HG03159 (cell line): ENCODE data around the gene FAF1.
A peak's percentile ranks its signal among the peaks of the same experiment; 100 is the strongest.
"Not testable (repeated sequence)": the region's sequence is repeated elsewhere in the genome, so short reads cannot be mapped to it uniquely, and the experiment has no call there.

Source experiments
- ATAC-seq: cut with Tn5 transposase; IDR thresholded peaks from one replicate; pipeline ENCODE4 v1.9.1; 2021; ENCODE audit warnings: mild to moderate bottlenecking, moderate library complexity; ENCODE audit not compliant: unreplicated experiment

Gene FAF1

DNA sequence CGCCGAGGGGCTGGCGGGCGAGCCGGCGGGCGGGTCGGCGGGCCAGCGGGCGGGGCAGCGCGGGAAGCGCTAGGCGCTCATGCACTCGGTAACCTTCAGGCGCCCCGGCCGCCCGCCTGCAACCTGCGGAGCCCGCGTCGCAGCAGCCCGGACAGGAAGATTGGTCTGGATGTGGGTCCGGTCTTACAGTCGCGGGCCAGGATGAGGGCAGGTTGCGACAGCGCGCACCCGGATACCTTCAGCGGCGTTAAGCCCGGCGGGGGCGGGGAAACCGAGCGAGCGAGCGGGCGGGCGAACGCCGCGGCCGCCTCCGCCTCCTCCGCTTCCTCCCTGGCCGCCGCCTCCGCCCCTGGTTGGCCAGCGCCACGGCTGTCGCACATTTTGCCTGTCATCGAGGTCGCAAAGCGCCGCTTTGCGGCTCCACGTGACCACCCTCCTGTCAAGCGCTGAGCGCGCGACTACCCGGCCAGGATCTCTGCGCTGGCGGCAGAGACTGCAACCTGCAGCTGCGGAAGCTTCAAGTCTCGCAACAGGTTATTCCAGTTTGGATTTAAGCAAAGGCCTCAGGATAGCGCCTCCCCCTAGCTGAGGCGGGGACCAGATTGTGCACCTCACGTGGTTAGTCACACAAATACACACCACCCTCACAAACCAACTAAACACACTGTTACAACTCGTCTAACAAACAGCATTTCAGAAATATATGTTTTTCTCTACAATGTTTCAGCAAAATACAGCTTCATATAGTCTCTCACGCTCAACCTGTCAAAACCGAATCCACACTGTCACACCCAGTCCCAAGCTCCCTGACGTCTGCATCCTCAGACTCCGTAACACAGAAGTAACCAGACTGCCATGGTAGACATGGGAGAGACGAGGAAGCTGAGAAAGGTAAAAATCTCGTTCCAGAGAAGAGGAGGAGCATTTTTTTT, at the start of gene FAF1:
TSS of gene FAF1 (minus strand) at position 355 of the 932 bp plus-strand sequence. CDS start 456 bp downstream, outside the sequence.
- peak; percentile 89 for ATAC-seq

DNA sequence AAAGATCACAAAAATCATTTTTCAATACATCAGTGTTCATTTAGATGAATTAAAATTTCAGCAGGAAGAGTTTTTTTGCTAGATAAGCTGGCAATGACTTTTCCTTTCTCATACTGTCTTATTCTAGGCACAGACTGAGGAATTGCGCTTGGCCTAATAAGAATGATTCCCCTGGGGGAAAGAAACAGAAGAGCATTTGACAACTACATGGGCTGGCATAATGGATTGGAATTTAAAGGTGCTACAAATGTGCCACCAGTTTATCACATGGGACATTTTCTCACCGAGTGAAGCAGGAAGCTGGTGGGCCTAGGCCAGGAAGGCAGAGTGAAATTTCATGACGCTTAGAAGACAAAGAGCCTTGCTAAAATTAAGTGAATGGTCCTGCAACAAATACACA, 49.3 kb upstream of the FAF1 start:
- no peak for ATAC-seq

DNA sequence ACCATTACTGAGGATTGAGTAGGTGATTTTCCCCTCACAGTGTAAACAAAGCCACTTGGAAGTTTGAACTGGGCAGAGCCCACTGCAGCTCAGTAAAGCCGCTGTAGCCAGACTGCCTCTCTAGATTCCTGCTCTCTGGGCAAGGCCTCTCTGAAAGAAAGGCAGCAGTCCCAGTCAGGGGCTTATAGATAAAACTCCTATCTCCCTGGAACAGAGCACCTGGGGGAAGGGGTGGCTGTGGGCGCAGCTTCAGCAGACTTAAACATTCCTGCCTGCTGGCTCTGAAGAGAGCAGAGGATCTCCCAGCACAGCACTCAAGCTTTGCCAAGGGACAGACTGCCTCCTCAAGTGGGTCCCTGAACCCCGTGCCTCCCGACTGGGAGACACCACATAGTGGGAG, 45.5 kb upstream of the FAF1 start:
- not testable (repeated sequence) for ATAC-seq

DNA sequence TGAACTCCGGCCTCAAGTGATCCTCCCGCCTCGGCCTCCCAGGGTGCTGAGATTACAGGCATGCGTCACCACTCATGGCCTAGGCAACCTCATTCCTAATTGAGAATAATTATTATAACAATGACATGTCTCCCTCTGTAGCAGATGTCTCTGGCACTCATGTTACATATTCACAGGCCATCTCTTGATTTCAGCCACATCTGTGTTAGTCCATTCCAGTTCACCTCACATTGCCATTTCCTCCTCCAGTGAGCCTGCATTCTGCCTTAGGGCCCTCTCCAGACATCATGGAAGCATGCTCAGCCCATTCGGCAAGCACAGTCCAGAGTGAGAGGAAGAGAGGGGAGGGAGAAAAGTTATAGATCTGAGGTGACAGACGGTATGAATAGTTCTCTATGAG, 42.4 kb upstream of the FAF1 start:
- no peak for ATAC-seq

DNA sequence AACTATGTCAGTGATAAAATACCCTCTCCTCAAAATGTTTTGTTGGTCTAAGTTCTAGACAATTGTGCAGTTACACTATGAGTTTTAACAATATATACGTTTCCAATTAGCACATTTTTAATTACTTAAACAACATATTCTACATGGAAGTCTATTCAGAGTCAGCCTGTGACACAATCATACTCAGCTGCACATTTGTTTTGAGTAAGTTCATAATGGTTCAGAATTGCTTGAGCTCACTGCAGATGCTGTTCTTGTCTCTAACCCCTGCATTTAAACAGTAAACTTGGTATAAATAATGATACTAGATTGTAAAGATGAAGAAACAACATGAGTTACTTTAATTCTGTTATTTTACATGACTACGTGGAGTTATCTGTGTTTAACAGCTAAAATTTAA, 40.6 kb upstream of the FAF1 start:
- peak; percentile 18 for ATAC-seq

DNA sequence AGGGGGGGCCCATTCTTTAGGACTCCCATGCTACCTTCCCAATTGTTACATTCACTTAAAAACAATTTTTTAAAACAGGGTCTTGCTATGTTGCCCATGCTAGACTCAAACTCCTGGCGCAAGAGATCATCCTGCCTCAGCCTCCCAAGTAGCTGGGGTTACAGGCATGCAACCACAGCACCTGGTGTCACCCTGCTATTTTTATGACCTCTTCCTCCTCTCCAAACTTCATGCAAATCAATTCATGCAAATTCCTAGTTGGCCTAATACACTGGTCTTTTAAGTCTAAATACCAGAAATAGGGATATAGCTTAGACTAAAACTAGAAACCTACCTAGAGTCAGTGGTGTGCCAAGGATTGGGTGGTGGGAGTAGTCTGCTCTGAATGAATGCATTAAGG, 40.1 kb upstream of the FAF1 start:
- peak; percentile 88 for ATAC-seq

DNA sequence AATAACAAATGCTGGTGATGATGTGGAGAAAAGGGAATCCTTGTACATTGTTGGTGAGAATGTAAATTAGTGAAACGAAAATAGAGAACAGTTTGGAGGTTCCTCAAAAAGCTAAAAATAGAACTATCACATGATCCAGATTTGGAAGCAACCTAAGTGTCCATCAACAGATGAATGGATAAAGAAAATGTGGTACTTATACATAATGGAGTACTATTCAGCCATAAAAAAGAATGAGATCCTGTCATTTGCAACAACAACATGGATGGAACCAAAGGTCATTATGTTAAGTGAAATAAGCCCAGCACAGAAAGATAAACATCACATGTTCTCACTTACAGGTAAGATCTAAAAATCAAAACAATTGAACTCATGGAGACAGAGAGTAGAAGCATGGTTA, 39.3 kb upstream of the FAF1 start:
- ATAC-seq: not testable (repeated sequence)

DNA sequence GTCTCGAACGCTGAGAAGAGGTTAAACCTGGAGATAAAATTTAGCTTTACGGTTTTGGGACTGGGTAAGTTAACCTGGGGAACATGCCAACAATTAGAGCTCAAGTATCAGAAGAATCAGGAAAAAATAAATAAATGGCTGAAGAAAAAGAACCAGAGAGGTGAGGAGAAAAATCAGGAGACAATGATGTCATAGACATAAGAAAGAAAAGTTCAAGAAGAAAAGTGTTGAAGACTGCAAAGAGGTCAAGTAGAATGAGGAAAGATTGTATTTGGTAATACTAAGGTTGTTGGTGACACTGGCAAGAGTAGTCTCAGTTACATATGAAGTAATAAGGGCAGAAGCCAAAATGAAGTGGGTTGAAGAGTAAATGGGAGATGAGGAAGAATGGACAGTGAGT, 36.0 kb upstream of the FAF1 start:
- no peak for ATAC-seq

DNA sequence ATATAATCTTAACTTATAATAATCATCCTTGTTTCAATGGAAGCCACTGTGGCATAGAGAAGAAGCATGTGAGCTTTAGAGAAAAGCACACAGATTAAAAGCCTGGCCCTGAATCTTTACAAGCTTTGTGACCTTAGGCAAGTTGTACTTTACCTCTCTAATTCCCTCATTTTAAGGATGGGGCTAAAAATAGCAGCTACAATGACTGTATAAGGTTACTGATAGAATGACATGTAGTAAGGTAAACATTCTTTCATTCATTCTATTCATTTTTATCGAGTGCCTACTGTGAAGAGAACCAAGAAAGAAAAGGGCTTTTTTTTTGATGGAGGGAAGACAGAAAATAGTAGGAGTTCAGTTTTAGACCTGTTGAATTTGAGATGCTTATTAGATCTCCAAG, 35.6 kb upstream of the FAF1 start:
- ATAC-seq: no peak

DNA sequence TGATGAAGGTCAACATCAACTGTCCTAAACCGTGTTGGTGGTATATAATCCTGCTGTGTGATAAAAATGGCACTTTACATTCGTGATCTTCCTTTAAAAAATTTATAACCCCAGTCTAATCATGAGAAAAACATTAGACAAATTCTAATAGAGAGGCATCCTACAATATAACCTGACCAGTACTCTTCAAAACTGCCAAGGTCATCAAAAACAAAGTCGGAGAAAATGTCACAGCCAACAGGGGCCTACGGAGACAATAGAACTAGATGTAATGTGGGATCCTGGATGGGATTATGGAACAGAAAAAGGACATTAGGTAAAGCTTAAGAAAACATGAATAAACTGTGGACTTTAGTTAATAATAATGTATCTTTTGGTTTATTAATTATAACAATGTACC, 34.9 kb upstream of the FAF1 start:
- ATAC-seq: no peak

DNA sequence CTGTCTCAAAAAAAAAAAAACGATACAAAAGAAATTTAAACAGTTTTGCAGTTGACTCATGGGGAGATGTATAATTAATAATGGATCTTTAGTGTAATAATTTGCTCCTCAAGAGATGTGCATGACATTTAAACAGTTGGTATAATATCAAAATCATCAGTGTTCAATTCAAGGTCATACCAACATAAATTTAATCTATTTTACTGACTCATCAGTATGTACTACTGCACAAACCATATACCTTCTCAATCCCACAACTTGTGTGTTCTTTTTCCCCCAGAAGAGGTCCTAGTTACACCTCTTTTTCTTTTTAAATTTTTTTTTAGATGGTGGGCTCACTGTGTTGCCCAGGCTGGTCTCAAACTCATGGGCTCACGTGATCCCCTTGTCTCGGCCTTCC, 33.6 kb upstream of the FAF1 start:
- no peak for ATAC-seq

DNA sequence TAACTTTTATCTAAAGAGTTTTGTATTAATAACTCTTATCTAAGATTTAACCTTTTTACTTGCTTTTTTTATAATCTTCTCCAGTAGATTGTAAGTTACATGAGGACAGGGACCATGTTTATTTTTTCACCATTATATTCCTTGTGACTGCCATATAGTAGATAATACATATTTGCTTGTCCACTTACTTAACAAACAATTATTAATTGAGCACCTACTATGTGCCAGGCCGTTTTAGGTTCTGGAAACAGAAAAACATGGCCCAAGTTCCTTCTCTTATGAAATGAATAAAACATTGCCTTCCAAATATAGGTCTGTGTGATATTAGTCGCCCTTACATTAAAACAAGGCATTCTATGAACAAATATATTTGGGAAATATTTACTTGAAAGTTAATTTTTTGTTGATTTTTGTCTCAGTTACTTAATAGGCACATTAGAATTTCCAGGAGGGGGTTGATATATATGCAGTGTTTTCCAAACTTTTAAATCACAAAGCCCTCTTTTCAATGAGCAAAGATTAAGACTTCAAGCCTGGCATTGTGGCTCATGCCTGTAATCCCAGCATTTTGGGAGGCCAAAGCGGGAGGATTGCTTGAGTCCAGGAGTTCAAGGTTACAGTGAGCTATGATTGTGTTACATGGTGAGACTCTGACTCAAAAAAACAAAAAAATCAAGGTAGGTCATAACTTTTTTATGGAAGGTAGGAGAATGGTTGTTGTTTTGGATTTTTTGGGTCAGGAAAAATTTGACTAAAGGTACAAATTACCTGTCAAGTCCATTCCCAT, 32.7 kb upstream of the FAF1 start:
- ATAC-seq: no peak

DNA sequence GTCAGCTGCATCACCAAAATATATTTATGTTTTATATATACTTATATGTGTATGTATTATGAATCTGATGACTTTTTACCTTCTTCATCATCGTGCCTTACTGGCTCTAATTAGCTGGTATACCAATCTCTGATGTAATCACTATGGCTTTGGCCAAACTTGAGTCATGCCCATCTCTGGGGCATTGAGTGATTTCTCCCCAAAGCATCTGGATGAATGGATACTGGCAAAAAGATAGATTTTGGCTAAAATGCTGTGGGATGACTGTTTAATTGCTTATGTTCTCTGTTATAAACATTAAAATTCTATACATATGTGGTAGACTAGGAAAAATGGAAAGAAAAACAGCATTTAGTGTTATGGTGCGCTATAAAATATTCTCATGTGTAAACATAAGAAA, 29.6 kb upstream of the FAF1 start:
- no peak for ATAC-seq

DNA sequence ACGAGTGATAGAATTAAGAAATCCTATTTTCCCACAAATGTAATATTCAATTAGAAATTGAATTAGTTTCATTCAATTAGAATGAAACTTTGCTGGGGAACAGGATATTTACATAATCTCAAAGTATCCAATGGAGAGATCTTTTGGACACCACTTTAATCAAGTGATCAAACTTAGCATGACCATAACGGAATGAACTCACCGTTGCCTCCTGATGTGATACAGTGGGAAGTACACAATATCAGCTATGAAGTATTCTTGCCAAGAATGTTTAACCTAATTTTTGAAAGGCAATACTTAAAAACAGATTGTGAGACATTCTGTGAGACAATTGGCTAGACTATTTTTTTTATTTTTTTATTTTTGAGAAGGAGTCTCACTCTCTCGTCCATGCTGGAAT, 26.6 kb upstream of the FAF1 start:
- ATAC-seq: no peak

DNA sequence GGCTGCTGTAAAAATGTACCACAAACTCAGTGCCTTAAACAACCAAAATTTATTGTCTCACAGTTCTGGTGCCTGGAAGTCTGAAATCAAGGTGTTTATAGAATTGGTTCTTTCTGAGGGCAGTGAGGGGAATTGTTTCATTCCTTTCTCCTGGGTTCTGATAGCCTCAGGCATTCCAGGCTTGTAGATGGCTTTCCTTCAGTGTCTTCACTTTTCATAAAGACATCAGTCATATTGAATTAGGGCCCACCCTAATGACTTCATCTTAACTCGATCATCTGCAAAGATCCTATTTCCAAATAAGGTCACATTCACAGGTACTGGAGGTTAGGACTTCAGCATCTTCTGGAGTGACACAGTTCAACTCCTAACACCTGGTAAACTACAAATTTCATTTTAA, 25.0 kb upstream of the FAF1 start:
- ATAC-seq: no peak

DNA sequence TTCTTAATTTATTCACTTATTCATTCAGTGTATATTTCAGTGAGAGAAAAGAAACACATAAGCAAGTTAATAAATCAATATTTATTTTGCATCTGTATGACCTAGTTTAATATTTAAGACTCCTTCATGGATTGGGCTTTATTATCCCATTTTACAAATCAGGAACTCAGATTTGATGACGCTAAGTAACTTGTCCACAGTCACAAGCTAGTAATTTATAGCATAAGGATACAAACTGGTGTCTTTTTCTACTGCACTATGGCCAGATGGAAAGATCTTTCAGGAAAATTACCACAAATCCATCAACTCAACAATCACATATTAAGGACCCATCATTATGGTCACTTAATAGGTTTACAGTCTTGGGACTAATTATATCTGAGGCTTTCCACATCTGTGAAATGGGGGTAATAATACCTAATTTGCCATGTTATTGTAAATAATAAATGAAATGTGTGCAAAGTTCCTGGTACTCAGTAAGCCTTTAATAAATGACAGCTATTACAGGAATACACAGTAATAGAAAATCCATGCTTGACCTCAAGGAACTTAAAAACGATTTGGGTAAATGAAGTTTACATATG, 23.2 kb upstream of the FAF1 start:
- no peak for ATAC-seq

DNA sequence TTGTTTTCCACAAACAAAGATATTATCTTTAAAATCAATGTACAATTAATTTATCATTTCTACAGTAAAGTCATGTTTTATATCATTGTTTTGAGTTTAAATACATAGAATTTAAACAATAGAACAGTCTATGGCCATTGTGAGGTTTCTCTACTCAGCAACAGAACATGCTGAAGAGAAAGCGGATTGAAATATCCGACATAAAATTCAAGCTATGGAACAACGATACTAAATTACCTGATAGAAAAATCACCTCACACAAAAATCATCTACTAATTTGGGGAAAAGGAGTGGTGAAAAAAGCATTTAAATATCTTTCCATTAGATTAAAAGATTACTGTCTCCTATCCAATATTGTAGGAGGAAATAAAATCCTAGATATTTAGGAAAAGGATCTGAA, 22.5 kb upstream of the FAF1 start:
- ATAC-seq: no peak

DNA sequence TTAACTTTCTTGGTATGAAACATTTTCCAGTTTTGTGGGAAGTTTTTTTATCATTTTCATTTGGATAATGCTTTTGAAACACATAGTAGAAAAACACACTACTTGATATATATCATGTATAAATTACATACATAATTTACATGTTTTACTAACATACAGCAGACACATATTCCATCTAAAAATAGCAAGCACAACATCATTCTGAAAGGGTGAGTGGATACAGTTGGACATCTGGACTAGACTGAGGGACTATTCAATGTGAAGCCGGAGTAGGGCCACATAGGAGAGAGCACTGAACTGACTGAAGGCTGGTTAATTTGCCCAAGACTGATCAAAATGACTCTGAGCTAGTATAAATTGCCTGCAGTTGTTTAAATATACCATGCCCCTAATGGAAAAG, 21.7 kb upstream of the FAF1 start:
- ATAC-seq: no peak

DNA sequence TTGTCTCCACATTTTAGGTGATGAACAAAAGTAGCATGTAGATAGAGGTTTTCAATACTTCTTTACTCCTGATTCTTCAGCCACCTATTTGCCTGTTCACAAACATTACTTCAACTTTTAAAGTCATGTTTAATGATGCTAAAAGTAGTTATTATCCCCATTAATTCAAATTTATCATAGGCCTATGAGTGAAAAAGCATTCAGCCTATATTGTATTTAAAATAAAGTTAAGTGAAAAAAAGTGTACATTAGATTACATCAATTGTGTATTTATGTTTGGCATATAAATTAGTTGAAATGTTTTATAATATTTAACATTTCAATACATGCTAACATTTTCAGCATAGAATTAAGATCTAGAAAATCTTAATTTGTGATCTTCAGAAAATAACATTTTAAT, 20.4 kb upstream of the FAF1 start:
- no peak for ATAC-seq

DNA sequence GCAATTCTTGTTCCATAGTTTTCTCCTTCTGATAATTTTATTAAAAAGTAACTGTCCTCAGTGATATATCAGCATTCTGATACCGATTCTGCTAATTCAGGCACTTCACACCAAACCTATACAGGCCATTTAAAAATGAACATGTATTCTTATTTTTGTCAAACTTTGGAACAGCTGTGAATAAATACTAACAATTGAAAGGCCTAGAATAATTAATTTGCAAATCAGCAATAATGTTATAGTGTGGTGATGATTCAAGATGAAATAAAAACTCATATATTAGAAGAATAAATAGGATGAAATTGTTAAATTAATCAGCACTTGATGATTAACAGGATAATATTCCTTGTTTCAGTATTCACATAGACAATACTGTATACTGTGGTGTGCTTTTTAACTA, 19.9 kb upstream of the FAF1 start:
- ATAC-seq: no peak

DNA sequence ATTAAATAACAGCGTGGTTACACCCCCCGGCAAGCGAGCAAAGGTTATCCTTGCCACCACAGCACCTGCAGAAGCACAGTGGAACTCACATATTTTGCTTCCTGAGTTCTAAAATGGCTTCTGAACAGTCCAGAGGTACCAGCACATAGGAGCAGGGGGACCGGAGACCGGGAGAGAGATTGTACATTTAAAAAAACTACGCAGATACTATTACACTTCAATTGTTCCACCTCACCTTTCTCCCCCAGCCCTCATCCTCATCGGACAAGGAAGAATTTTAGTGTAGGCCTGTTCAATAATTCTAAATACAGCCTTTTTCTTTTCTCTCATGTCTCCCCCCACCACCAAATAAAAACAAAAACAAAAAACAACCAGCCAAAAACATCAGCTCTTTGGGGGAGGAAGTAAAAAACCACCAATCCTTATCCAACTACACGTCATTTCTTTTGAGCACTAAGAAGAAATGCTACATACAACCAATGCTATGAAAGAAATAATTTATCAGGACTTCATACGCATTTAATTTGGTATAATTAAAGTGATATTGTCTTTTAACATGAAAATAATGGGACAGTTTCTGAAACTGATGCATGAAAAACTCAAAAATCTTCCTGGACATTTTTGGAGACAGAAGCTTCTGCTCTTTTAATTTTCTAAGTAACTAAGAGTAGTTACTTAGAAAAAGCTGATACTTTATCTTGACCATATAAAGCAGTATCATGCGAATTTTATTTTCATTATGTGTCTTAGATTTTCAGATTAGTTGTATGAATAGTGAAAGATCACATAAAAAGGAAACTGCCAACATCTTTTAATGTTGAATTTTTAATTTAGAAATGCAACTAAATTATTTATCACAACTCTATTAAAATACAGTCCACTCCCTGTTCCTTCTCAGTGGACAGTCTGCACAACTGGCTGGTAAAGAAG, 19.1 kb upstream of the FAF1 start:
- ATAC-seq: no peak
